Measurements from ENCODE around the gene PLCH2.

DNA sequence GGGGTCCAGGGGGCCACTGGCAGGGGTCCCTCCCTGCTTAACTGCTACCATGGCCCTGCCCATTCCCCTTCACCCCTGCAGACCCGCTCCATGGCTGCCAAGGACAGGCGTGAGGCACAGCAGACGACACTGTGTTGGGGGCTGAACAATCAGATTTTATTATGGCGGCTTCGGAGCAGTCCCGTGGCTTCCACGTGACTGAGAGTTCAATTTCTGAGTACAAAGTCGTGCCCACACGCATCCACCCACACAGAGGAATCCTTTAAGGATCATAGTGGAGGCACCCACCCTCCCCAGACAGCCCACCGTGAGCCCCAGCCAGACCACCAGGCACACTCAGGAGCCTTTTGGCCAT lies 52.5 kb downstream of the PLCH2 start:
- TF ChIP-seq, protein P1, sequence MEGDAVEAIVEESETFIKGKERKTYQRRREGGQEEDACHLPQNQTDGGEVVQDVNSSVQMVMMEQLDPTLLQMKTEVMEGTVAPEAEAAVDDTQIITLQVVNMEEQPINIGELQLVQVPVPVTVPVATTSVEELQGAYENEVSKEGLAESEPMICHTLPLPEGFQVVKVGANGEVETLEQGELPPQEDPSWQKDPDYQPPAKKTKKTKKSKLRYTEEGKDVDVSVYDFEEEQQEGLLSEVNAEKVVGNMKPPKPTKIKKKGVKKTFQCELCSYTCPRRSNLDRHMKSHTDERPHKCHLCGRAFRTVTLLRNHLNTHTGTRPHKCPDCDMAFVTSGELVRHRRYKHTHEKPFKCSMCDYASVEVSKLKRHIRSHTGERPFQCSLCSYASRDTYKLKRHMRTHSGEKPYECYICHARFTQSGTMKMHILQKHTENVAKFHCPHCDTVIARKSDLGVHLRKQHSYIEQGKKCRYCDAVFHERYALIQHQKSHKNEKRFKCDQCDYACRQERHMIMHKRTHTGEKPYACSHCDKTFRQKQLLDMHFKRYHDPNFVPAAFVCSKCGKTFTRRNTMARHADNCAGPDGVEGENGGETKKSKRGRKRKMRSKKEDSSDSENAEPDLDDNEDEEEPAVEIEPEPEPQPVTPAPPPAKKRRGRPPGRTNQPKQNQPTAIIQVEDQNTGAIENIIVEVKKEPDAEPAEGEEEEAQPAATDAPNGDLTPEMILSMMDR (conservative IDR thresholded peaks at IDR 0.05; ENCODE audit: low read length): no peak
- no peak for TF ChIP-seq EZH2phosphoT487 (IDR thresholded peaks at IDR 0.05; ENCODE audit: borderline replicate concordance, low read depth, low read length)
